ENCODE measurements around the gene CAMK2D.
A peak's percentile ranks its signal among the peaks of the same experiment; 100 is the strongest.
"Not testable (repeated sequence)": the region's sequence is repeated elsewhere in the genome, so short reads cannot be mapped to it uniquely, and the experiment has no call there.

CAMK2D gene
- 58.9 to 313 (median 99.5) reads per million in 9 experiments for total RNA-seq

DNA sequence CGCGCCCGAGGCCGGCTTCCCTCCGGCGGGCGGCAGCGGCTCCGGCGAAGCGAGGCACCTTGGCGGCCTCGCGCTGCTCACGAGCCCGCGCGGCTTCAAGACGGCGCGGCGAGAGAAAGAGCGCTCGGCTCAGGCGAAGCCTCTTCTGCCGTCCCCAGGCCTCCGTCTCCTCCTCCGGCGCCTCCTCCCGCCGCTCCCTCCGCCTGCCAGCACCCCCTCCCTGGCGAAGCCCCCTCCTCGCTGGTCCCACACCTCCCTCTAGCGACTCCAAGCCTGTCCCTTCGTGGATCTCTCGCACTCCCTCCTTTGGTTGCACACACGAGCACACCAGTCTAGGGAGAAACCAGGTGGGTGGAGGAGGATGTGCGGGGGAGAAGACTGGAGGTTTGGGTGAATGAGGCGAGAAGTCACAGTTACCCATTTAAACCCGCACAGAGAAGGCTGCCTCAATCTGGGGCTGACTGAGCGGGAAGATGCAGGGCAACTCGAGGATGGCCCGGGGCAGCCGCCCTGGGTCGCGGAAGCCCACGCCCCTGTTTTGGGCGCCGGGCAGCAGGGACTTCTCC lies at the start of gene CAMK2D:
Gene CAMK2D, minus strand, starts transcription at position 119 of the 566 bp plus-strand sequence. CDS start 670 bp downstream, outside the sequence.
- Mint-ChIP-seq H3K9me3 (no peaks in the 10 kb centered on the region), H3K4me3 (peak within 1 kb of the TSS; percentile 86 to 90), H3K27me3 (no peaks in the 10 kb centered on the region), H3K27ac (peak within 1 kb of the TSS; percentile 96 to 99), H3K4me1 (ENCODE audit: low read depth in 2 of 2) (peaks cover 24 to 28% of the 10 kb centered on the region in 2 donors), H3K36me3 (ENCODE audit: insufficient read depth) (peaks cover 35% of the 10 kb centered on the region)
- DNase-seq: peak; percentile 70 to 78 (median 74)
- peak; percentile 57 for ATAC-seq (replicated peaks)

DNA sequence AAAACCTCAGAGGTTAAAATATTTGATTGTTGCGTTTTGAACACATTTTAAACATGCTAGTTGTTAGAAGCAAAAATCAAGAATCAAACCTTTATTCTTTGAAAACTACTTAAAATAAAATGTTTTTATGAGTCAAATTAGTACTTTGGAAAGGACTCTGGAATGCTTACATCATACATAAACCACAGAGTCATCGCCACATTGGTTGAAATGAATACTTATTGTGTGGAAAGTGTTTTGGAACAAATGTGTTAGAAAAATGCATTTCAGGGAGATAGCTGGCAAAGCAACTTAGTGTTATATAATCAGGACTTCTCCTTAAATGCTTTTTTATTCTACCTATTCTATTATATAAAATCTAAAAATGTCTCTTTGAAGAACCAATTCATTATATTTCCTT lies 49.4 kb upstream of the CAMK2D start:
- no peaks in the 10 kb centered on the region for H3K9me3 Mint-ChIP-seq
- H3K36me3 Mint-ChIP-seq (ENCODE audit: insufficient read depth): no peaks in the 10 kb centered on the region
- no peak overlapping the region for H3K27ac Mint-ChIP-seq
- H3K4me3 Mint-ChIP-seq: no peak overlapping the region
- H3K4me1 Mint-ChIP-seq (ENCODE audit: low read depth in 2 of 2): no peaks in the 10 kb centered on the region
- DNase-seq: no peak
- ATAC-seq (replicated peaks): no peak
- peaks cover 0 to 5% of the 10 kb centered on the region in 2 donors for H3K27me3 Mint-ChIP-seq

DNA sequence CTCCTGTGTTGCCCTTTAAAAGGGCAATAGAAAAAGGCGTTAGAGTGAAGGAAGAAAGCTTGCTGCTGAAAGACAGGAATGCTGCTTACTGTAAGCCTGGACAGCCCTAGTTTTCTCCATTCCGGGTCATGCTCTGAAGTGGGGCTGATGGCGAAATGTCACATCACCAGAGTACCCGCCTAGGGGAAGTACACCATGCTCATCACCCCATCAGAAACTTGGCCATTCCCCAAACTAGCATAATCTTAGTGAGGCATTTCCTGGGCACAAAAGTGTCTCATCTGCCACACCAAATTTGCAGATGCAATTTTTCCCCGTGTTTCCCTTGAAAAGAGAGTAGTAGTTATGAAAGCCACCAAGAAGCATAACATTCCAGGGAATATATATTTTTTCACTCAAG lies 47.8 kb upstream of the CAMK2D start:
- H3K4me3 Mint-ChIP-seq: no peak overlapping the region
- no peaks in the 10 kb centered on the region for H3K9me3 Mint-ChIP-seq
- no peaks in the 10 kb centered on the region for H3K36me3 Mint-ChIP-seq (ENCODE audit: insufficient read depth)
- peaks cover 0 to 5% of the 10 kb centered on the region in 2 donors for H3K27me3 Mint-ChIP-seq
- H3K27ac Mint-ChIP-seq: no peak overlapping the region
- H3K4me1 Mint-ChIP-seq (ENCODE audit: low read depth in 2 of 2): no peaks in the 10 kb centered on the region
- ATAC-seq (replicated peaks): no peak
- no peak for DNase-seq

DNA sequence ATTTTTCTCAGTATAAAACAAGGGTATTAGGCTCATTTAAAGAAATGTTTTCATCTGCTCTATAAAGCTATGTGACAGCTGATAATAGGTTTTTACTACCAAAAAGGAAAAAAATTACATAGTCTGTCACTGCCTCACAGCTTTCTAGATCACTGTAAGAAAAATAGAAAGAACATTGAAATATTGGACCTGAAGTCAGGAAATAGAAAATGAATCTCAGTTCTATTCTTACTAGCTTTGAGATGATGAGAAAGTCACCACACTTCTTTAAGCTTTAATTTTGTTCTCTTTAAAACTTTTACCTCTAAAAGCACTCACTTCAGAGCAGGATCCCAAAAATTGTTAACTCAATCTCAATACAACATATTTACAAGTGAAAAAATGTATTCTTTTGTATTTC lies 45.3 kb upstream of the CAMK2D start:
- ATAC-seq (replicated peaks) (no peak), DNase-seq (no peak)
- H3K27ac Mint-ChIP-seq: no peak overlapping the region
- no peaks in the 10 kb centered on the region for H3K4me1 Mint-ChIP-seq (ENCODE audit: low read depth in 2 of 2)
- H3K36me3 Mint-ChIP-seq (ENCODE audit: insufficient read depth): no peaks in the 10 kb centered on the region
- H3K27me3 Mint-ChIP-seq: peaks cover 0 to 5% of the 10 kb centered on the region in 2 donors
- peaks cover 0 to 3% of the 10 kb centered on the region in 2 donors for H3K9me3 Mint-ChIP-seq
- no peak overlapping the region for H3K4me3 Mint-ChIP-seq

DNA sequence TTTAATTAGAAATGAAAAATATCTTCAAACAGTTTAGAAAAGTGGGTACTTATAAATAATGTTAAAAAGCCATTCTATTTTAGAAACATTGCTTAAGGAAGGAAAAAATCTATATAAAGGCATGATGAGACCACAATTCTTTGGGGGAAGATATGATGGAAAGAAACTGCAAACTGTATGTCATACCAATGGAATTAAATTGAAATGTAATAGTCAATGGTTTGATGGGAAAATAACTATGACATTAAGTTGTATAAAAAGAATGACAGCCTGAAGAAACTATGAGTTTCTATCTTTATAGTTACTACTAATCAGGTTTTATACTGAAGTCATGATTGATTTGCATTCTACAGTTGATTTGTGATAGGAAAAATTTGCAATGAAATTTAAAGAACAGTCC lies 40.3 kb upstream of the CAMK2D start:
- DNase-seq (no peak), ATAC-seq (replicated peaks) (no peak)
- no peaks in the 10 kb centered on the region for H3K36me3 Mint-ChIP-seq (ENCODE audit: insufficient read depth)
- H3K27ac Mint-ChIP-seq: no peak overlapping the region
- peaks cover 0 to 3% of the 10 kb centered on the region in 2 donors for H3K9me3 Mint-ChIP-seq
- no peaks in the 10 kb centered on the region for H3K4me1 Mint-ChIP-seq (ENCODE audit: low read depth in 2 of 2)
- H3K27me3 Mint-ChIP-seq: no peaks in the 10 kb centered on the region
- no peak overlapping the region for H3K4me3 Mint-ChIP-seq

DNA sequence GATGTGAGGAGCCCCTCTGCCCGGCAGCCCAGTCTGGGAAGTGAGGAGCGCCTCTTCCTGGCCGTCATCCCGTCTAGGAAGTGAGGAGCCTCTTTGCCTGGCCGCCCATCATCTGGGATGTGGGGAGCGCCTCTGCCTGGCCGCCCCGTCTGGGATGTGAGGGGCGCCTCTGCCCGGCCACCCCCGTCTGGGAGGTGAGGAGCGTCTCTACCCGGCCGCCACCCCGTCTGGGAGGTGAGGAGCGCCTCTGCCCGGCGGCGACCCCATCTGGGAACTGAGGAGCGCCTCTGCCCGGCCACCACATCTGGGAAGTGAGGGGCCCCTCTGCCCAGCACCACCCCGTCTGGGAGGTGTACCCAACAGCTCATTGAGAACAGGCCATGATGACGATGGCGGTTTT lies 34.8 kb upstream of the CAMK2D start:
- H3K4me3 Mint-ChIP-seq; ATAC-seq (replicated peaks); DNase-seq; H3K27ac Mint-ChIP-seq; H3K9me3 Mint-ChIP-seq; H3K4me1 Mint-ChIP-seq (ENCODE audit: low read depth in 2 of 2); H3K36me3 Mint-ChIP-seq (ENCODE audit: insufficient read depth): not testable (repeated sequence)
- peaks cover 0 to 24% of the 10 kb centered on the region in 2 donors for H3K27me3 Mint-ChIP-seq

DNA sequence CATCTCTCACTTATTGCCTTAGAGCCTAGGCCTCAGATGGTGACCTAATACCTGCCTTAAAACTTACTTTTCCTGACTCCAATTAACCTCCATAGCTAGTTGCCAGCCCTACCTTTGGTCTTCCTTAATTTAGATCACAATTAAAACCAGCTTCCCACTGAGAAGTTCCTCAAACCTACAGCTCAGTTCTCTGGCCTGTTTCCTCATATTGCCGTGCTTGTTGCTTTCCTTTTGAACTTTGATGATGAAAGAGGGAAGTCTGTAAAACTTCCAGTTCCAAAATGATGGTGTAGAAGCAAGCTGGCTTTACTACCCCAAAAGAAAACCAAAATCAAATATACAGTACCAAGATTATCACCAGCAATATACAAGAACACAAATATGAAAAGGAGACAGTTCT lies 28.9 kb upstream of the CAMK2D start:
- Mint-ChIP-seq H3K27me3 (peaks cover 0 to 26% of the 10 kb centered on the region in 2 donors), H3K36me3 (ENCODE audit: insufficient read depth) (no peaks in the 10 kb centered on the region), H3K9me3 (peaks cover 4 to 10% of the 10 kb centered on the region in 2 donors), H3K27ac (no peak overlapping the region), H3K4me3 (no peak overlapping the region), H3K4me1 (ENCODE audit: low read depth in 2 of 2) (no peaks in the 10 kb centered on the region)
- DNase-seq (no peak), ATAC-seq (replicated peaks) (no peak)

DNA sequence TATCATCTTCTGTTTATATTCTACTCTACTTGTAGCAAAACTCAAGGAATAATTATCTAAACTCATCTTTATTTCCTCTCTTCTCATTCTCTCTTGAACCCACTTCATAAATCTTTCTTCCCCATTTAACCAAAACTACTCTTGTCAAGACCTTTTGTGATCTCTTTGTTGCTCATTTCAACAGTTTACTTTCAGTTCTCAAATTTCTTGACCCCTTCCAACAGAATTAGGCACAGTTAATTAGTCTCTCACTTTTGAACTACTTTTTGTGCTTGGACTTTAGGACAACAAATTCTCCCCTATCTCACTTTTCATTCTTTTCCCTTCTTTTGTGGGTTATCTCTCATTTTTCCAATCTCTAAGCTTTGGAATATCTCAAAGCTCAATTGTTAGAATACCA lies 27.4 kb upstream of the CAMK2D start:
- Mint-ChIP-seq H3K36me3 (ENCODE audit: insufficient read depth) (no peaks in the 10 kb centered on the region), H3K27me3 (peaks cover 0 to 26% of the 10 kb centered on the region in 2 donors), H3K9me3 (peaks cover 4 to 10% of the 10 kb centered on the region in 2 donors), H3K4me1 (ENCODE audit: low read depth in 2 of 2) (peaks cover 0 to 2% of the 10 kb centered on the region in 2 donors), H3K27ac (no peak overlapping the region), H3K4me3 (no peak overlapping the region)
- DNase-seq (no peak), ATAC-seq (replicated peaks) (no peak)

DNA sequence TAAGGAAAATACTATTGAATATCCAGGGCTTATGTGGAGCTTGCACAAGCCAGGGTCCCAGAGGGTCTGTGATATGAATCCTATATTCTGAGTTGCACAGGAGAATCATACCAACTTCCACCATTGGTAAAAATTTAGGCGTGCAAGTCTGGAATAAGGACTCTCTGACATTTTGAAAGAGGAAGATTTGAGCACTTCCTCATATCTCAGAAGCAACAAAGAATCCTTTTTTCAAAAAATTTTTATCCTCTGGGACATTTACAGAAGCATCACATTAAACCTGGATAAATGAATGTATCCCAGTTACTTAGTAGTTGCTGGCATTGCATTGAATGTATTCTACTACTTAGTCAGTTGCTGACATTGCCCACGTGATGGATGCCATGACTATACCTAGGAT lies 24.2 kb upstream of the CAMK2D start:
- no peaks in the 10 kb centered on the region for H3K36me3 Mint-ChIP-seq (ENCODE audit: insufficient read depth)
- H3K4me1 Mint-ChIP-seq (ENCODE audit: low read depth in 2 of 2): peaks cover 0 to 2% of the 10 kb centered on the region in 2 donors
- ATAC-seq (replicated peaks): no peak
- no peaks in the 10 kb centered on the region for H3K9me3 Mint-ChIP-seq
- no peak overlapping the region for H3K4me3 Mint-ChIP-seq
- no peak for DNase-seq
- peaks cover 0 to 18% of the 10 kb centered on the region in 2 donors for H3K27me3 Mint-ChIP-seq
- no peak overlapping the region for H3K27ac Mint-ChIP-seq

DNA sequence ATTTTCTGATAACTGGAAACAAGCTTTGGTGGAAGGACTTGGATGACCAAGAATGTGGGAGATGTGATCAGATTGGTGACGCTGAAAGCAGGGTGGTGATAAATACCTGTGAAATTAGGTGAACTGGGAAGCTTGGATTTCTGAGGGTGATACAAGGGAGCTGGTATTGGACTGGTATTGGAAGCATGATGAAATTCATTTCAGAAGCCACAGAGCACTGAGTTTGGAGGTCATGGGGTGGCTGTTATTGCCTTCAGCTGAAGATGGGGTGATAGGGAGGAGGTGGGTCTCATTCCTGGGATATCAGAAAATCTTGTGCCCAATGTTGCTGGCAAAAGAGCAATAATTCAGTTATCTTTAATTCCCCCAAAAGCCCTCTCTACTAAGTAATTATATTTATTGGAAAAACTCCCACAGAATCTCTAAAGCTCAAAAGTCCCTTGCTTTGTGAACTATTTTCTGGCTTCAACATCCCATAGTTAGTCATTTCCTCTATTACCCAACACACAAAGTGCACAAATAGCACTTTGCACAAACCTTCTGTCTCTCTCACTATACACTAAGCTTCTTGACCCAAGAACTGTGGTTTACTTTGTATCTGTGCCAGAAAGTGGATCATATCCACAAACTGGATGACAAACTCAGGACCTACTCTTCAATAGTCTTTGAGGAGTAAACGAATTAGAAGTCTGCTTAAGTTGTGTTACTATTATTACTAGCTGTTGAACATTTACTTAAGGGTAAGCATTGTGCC lies 23.1 kb upstream of the CAMK2D start:
- Mint-ChIP-seq H3K36me3 (ENCODE audit: insufficient read depth) (no peaks in the 10 kb centered on the region), H3K27ac (no peak overlapping the region), H3K27me3 (peaks cover 0 to 18% of the 10 kb centered on the region in 2 donors), H3K4me1 (ENCODE audit: low read depth in 2 of 2) (peaks cover 0 to 2% of the 10 kb centered on the region in 2 donors), H3K4me3 (no peak overlapping the region), H3K9me3 (no peaks in the 10 kb centered on the region)
- no peak for DNase-seq
- ATAC-seq (replicated peaks): no peak

DNA sequence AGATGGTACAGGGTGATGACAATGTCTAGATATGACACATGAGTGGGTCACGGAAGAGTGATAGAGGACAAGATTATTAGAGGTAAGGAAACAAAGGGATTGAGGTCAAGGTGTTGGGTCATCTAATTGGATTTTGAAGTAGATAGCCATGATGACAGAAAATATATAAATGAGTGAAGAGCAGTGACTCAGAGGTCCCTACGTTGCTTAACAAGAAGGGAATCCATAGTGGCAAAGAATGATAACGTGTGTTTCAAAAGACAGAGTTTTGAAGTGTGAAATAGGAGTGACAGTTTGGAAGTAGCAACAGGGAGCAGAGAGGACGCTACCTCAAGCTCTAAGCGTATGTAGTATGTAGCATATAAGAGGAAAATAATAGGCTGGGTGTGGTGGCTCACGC lies 22.2 kb upstream of the CAMK2D start:
- DNase-seq: no peak
- Mint-ChIP-seq H3K27ac (no peak overlapping the region), H3K36me3 (ENCODE audit: insufficient read depth) (no peaks in the 10 kb centered on the region)

DNA sequence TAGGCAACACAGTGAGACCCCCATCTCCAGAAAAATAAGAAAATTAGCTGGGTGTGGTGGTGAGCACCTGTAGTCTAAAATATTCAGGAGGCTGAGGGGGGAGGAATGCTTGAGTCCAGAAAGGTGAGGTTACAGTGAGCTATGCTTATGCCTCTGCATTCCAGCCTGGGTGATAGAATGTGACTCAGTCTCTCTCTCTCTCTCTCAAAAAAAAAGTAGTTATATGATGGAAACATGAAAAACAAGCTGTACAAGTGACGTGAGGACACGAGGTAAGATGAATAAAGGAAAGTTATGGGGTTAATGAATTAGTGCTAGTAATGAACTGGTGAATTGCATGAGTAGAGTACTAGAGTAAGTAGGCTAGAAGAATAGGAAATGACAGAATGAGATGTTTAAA lies 21.8 kb upstream of the CAMK2D start:
- DNase-seq (no peak), ATAC-seq (replicated peaks) (no peak)
- Mint-ChIP-seq H3K4me1 (ENCODE audit: low read depth in 2 of 2) (peaks cover 0 to 2% of the 10 kb centered on the region in 2 donors), H3K27me3 (peaks cover 0 to 18% of the 10 kb centered on the region in 2 donors), H3K4me3 (no peak overlapping the region), H3K27ac (no peak overlapping the region), H3K36me3 (ENCODE audit: insufficient read depth) (no peaks in the 10 kb centered on the region), H3K9me3 (no peaks in the 10 kb centered on the region)

More for the DNA sequence above, 22.2 kb upstream of the CAMK2D start:
- Mint-ChIP-seq H3K9me3 (no peaks in the 10 kb centered on the region), H3K27me3 (peaks cover 0 to 18% of the 10 kb centered on the region in 2 donors), H3K4me3 (no peak overlapping the region), H3K4me1 (ENCODE audit: low read depth in 2 of 2) (peaks cover 0 to 2% of the 10 kb centered on the region in 2 donors)
- ATAC-seq (replicated peaks): no peak

DNA sequence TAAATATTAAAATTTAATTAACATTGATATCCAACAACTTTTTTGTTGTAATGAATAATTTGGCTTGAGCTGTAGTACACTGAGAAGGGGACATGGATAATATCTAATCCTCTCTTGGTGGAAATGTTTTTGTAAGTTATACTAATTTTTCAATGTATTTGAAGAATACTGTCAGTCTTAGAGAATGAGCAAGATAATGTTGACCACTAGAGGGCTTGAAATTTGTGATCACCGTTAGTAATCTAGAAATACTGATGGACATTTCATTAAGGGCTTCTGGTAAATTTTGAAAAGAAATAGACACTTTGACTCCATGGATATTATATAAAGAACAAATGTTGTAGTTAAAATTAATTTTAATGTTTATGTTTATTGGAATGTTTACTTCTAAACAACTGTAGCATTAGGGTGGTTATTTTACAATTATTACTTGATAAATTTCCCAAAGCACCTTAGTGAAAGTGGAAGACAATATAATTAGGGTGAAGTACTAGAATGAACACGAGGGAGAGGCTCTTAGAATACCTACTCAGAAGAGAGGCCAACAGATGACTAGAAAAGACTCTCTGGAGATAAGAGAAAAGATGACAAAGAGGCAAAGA lies 20.0 kb upstream of the CAMK2D start:
- DNase-seq: no peak
- H3K4me1 Mint-ChIP-seq (ENCODE audit: low read depth in 2 of 2): peaks cover 0 to 2% of the 10 kb centered on the region in 2 donors
- H3K4me3 Mint-ChIP-seq: no peak overlapping the region
- H3K36me3 Mint-ChIP-seq (ENCODE audit: insufficient read depth): no peaks in the 10 kb centered on the region
- H3K27me3 Mint-ChIP-seq: peaks cover 0 to 18% of the 10 kb centered on the region in 2 donors
- H3K27ac Mint-ChIP-seq: no peak overlapping the region
- ATAC-seq (replicated peaks): peak; percentile 58
- no peaks in the 10 kb centered on the region for H3K9me3 Mint-ChIP-seq

DNA sequence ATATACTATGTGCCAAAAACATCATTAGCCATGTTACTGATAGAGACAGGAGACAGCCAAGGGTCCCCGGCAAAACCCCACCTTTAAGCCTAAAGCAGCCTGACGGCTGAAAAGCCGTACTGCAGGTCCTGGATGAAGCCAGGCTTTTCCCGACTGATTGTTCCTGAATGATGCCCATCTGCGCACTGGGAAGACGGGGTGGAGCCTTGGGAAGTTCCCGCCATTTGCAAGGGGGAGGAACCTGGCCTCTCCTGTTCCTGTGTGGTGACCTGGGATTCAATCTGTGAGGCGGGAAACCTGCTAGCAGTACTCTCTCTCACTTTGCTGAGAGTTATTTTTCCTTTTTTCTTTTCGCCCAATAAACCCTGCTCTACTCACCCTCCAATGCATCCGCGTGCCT lies 15.1 kb upstream of the CAMK2D start:
- DNase-seq (no peak), ATAC-seq (replicated peaks) (no peak)
- peaks cover 4 to 5% of the 10 kb centered on the region in 2 donors for H3K4me1 Mint-ChIP-seq (ENCODE audit: low read depth in 2 of 2)
- H3K9me3 Mint-ChIP-seq: no peaks in the 10 kb centered on the region
- peaks cover 0 to 6% of the 10 kb centered on the region in 2 donors for H3K27me3 Mint-ChIP-seq
- no peaks in the 10 kb centered on the region for H3K36me3 Mint-ChIP-seq (ENCODE audit: insufficient read depth)
- H3K27ac Mint-ChIP-seq: no peak overlapping the region
- no peak overlapping the region for H3K4me3 Mint-ChIP-seq
